Activated CD4-positive, alpha-beta T cell treated with anti-CD3 and anti-CD28 coated beads for 4 hours (primary cell): ENCODE data around the gene ACOT9.
"Not testable (repeated sequence)": the region's sequence is repeated elsewhere in the genome, so short reads cannot be mapped to it uniquely, and the experiment has no call there.

Source experiments
- DNase-seq, 2 donors: peaks; one replicate each; pipeline ENCODE4 v3.0.0-alpha.2; 2020

ACOT9 gene

GRCh38 chrX:23765449-23765848, 22.4 kb upstream of the ACOT9 start:
- no peak for DNase-seq

DNA sequence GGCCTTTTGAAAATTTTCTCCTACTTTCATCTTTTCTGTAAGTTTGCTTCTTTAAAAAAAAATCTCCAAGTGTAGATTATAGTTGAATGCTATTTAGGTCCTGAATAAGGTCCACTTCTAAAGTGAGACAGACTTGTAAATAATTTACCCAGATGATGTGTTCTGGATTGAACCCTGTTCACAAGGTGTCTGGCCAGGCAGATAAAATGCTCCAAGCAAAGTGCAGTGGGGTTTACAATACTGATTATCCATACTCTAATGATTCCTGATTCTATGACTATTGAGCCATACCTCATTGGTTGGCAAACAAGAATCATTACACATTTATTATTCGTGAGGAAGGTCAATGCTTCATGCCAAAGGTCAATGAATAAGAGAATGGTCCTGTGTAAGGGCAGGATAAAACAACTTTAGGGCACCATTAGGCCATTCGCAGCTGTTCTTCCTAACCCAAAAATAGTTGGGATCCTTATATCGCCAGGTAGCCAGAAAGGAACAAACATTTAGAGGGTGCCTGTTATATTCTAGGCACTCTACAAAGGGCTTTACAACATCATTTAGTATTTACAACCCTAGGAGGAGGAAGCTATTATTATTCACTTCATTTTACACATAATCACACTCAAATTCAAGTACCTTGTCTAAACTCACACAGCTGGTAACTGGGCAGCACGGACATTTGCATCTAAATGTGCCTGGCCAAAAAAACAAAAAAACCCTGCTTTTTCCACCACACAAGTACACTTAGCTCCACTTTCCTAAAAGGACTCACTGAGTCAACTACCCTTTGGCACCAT, 21.3 kb upstream of the ACOT9 start:
- no peak for DNase-seq

DNA sequence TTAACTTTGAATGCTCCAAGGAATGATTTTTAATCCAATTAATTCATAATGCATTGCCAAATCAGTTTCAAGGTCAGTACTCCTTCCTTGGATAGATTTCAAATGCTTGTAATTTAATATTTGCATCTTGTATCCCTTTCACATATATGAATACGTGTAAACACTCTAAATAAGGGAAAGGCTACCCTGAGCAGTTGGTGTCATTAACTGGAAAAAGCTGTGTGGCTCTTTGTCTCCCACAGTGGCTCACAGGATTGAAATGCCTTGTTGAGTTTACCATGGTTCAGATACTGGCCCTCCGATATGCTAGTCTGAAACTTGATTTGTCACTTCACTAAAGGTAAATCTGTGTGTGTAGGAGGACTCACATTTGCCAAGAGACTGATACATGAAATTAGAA, 16.7 kb upstream of the ACOT9 start:
- DNase-seq, result no peak

GRCh38 chrX:23756165-23756564, 13.1 kb upstream of the ACOT9 start:
- DNase-seq, result peak; percentile 64 to 66

GRCh38 chrX:23754664-23755063, 11.6 kb upstream of the ACOT9 start:
- no peak for DNase-seq

GRCh38 chrX:23752740-23753415, 9.8 kb upstream of the ACOT9 start:
- DNase-seq, result no peak

DNA sequence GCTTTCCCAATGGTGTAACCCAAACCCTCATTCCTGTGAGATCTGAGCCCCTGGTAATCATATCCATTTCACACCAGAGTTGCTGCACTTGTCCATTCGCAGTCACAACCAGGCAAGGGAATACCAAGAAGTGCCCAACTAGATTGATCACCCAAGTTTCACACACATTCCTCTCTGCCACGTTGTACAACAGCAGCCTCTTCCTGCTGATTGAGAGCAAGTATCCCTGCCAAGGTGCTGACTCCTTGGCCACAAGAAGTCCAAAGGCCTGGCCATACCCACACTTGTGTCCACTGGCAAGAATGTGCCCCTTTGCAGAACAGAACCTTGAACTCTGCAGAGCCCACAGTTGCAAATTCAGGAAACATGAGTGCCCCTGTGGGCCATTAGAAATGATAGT, 6.5 kb upstream of the ACOT9 start:
- DNase-seq, result no peak

DNA sequence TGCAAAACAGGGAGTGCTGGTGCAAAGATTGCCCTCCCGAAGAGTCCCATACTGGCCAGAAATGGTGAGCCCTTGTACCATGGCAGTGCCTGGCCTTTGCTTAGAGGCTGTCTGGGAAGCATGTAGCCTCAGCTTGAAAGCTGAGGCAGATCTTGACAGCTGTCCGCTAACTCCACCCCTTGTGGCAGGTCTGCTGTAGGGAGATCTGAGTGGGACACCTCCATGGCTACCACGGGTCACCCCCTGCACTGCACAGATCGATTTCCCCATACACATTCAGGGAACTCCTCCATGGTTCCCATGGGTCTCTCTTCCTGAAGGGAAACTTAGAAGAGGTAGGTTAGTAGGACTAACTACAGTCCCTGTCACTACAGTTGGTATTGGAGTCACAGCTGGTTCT, 6.1 kb upstream of the ACOT9 start:
- DNase-seq, result no peak

DNA sequence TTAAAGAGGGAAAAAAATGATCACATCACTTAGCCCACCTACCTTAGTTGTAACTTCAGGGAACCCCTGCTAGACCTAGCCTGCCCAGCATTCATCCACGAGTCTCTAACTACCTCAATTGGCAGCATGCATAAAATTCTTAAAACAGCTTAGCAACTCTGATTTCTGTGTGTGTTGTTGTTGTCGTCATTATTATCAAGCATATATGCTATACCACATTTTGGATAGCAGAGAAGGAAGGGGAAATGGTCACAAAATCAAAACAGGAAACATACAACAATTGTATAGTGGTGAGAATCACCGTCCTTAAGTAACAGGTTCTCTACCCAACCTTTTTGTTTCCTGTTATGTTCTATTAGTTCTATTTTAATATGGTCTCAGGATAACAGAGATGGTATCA, 2.7 kb upstream of the ACOT9 start:
- DNase-seq, result no peak

DNA sequence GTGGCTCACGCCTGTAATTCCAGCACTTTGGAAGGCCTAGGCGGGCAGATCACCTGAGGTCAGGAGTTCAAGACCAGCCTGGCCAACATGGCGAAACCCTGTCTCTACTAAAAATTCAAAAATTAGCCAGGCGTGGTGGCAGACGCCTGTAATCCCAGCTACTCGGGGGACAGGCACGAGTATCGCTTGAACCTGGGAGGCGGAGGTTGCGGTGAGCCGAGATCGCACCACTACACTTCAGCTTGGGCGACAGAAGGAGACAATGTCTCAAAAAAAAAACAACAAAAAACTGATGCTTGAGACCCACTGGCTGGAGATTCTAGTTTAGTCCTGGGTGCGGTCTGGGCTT, 521 bp upstream of the ACOT9 start:
- not testable (repeated sequence) for DNase-seq

DNA sequence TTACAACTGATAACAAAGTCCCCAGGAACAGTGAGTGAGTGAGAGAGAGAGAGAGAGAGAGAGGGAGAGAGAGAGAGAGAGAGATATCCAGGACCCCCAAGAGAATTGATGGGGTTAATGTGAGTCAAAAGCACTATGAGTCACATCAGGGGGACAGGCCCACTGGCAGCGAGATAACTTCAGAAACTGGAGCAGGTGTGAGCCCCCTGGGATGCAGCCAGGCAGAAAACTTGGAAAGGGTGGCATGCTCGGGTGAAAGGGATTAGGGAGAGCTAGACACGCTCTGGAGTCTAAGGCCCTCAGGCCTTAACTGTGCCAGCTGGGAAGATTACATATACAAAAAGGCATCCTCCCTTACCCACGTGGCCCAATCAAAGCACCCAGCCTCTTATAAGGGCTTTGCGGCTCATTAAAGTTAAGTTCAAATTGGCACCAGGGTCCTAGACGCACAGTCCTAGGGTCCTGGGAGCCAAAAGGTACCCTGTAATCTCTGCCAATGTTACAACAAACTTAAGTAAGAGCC, 841 bp downstream of the ACOT9 start:
- no peak for DNase-seq

- no peak for DNase-seq
These were observed 5.7 kb downstream of the ACOT9 start for GRCh38 chrX:23737413-23737812.

DNA sequence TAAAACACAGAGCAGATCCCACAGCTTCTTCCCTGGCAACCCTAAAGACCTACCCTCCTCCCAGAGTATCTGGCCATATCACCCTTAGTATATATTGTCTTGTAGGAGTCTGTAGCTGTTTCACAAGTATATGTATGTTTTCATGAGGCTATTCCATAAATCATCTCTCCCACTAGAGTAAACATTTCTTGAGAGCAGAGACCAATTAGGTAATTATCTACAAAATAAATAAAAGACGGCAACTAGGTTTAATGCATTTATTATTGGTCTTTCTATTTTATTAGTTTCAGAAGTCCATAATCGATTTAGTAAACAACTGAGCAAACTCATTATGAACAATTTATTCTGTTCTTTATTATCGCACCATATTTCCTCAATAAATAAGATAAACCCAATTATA, 7.0 kb downstream of the ACOT9 start:
- no peak for DNase-seq

GRCh38 chrX:23732704-23733103, 10.4 kb downstream of the ACOT9 start:
- DNase-seq, result no peak

DNA sequence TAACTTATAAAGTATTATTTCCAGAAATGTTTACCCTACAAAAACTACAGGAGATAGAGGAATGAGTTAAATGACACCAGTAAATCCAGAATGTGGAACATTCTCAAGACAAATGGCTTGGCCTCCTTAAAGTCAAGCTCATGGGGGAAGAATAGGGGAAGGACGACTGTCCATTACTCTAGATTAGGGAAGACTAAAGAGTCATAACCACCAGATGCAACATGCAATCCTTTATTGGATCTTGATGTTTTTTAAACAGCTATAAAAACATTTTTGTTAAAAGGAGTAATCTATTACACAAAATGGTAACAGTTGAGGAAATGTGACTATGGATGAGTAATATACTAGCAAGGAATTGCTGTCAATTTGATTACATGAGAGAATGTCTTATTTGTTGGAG, 11.1 kb downstream of the ACOT9 start:
- DNase-seq, result no peak

GRCh38 chrX:23729214-23729613, 13.9 kb downstream of the ACOT9 start:
- no peak for DNase-seq

GRCh38 chrX:23727206-23727605, 15.9 kb downstream of the ACOT9 start:
- DNase-seq, result no peak

DNA sequence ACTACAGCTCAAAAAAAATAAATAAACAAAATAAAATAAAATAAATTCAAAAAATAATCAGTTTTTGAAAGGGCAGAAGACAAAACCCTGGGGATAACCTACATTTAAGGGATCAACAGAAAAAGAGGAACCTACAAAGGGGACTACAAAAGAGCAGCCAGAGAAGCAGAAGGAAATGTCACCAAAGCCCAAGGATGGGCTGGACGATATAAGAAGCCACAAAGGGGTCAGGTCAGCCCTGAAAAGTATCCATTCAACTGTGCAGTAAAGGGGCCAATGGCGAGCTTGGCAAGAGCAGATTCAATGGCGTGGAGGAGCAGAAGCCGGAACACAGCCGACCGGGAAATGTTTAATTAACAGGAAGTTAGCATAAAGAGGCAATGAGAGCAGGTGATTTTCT, 16.9 kb downstream of the ACOT9 start:
- DNase-seq, result no peak

- no peak for DNase-seq
These were observed 22.9 kb downstream of the ACOT9 start for GRCh38 chrX:23720117-23720677.

GRCh38 chrX:23705235-23705634, 37.8 kb downstream of the ACOT9 start:
- DNase-seq, result no peak

DNA sequence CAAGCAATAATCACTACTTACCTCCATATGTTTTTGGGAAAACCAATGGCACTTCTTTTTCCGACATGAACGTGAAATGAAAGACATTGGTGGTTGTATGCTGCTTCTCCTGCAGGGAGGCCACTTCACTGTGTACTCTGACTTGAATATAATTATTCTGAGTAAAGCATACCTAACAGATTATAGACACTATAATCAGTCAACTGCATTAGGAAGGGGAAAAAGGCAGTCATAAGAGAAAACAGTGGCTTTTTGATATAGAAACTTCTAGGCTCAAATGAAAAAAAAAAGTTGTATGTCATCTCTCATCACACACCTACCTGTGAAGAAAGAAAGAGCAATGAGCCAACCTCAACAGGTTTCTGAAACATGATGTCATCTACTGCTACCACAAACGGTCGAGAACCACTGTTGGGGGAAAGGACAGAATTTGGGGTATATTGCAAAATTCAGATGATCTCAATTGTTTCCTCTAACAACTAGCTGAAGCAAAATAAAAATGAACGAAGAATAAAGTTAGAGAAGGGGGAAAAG, 38.3 kb downstream of the ACOT9 start:
- DNase-seq, result no peak

DNA sequence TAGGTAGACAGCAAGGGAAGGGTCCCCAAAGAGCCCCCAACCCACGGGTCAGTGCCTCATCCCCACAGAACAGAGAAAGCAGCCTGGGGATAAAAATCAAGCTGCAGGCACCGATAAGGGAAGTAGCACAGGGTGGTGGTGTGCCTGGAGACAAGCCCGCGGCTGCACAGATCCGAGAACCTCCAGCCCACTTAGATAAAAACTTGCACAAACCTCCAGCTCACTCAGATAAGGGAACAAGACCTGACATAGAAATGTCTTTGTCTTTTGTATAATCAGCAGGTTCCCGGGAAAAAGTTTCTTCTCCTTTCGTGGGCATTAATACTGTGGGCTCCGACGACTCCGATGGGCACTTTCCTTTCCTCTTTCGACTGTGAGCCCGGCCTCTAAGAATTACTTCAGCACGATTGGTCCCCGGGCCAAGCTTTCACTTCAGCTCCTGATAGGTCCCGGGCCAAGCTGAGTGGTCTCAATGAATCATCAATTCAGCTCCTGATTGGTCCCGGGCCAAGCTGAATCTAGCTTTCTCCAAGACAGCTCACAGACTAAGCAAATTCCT, 43.4 kb downstream of the ACOT9 start:
- DNase-seq, result peak in 1 of 2 donors; percentile 26

DNA sequence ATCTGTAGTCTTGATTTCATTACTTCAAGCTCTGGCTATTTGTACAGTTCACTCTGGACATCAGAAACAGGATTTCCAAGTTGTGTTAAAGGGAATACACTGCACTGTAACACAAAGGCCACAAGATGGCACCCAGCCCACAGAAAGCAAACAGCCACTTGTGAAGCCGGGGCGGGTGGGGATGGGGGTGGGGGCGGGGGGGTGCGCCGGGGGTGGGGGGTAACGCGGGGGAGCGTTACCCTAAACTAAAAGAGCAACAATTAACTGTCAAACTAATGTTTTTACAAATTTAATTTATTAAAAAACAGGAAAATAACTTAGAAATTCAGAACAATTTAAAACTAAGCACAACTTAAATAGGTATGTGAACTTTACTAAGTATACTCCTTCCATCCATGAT, 48.5 kb downstream of the ACOT9 start:
- DNase-seq, result peak; percentile 22 to 32

DNA sequence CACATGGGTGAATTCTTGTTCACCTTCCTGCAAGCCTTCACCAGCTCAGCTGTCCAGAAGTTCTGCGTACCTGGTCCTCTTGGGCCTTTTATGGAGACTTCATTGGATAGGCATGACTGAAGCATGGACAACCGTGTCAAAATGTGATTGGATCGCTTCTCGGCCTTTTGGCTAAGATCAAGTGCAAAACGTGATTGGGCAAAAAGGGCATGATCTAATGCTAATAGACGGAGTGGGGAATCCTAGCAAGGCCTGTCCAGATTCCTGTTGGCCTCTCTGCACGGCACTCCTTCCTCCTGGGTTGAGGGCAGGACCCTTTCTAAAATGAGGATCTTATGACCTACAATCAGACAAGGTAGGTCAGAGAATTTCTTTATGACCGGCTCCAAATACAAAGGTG, 50.9 kb downstream of the ACOT9 start:
- no peak for DNase-seq
